ENCODE measurements around the gene CUL1.

Gene CUL1

DNA sequence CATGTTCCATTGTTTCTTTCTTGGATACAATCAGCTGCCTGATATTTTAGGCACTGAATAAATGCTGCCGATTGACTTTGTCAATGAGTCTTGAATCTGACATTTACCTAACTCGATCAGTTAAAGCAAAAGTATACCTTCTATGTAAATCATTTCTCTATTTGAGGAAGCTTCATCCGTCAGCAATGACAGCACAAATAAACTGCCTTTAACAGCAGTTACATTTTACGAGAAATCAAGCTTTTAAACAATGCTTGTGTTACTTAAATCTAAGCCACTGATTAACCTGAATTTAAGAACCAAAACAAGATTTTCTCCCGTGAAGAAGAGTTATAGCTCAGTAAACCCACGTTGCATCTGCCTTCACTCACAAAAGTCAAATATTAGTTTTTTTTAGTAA is 71.3 kb downstream of the CUL1 start:
- no peak for DNase-seq

DNA sequence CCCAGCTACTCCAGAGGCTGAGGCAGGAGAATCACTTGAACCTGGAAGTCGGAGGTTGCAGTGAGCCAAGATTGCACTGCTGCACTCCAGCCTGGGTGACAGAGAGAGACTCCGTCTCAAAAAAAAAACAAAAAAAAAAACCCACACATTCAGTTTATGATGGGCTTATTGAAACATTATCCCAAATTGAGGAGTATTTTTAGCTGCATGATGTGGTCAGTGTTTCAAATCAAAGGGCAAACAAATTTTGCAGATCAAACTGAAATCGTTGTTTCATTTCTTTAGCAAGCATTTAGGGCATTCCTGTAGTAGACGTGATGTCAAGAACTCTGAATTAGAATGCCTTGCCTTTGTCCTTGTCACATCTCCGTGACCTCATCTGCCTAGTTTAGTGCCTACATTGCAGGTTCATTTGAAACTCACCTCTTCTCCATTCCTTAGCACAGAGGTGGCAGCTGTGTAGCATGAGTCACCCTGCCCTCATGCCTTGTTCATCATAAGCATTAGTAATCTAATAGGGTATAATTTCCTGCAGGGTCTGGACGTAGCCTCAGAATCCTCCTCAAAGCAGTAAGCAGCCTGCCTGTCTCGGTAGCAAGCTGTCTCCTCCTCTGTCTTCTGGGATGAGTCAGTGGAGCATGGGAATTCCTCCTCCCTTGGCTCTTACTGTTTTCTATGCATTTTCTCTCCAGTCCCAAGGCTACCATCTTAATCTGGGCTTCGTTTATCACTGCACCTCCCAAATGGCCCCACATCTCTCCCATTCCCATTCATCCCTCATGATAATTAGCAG is 73.8 kb downstream of the CUL1 start:
- DNase-seq = no peak

DNA sequence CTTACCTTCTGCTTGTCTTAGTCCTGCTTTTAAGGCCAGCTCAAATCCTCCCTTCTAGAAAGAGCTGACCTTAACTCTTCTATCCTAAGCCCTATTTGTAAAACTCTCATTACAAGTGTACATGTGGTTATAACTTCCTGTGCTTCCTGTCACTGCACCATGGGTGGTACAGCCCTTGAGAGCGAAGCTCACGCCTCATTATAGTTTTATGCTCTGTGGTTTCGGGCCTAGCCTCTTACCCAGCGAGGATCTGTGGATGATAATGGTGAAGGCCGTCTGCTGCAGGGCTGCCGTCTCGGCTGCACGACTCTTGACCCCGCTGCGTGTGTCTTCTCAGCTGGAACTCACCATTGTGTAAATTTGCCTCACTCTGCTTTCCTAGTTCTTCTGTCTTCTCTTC is 74.6 kb downstream of the CUL1 start:
- peak in 3 of 6 experiments; percentile 12 to 40 (median 31) for DNase-seq

DNA sequence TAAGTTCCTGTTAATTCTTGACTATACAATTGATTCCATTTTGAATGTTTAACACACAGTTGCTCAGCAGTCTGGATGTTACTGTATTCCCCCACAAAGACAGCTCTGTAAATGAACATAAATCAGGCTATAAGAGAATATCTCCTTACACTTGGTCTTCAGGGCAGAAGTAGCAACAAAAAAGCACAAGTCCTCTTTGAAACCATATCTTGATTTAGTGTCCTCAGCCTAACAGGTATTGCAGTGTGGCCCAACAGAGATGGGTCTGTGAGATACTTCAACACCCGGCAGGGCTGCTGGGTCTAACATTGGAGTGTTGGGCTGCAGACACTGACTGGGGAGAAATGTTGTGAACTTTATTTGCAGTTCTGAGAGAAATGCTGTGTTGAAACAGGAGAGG is 75.8 kb downstream of the CUL1 start:
- DNase-seq = no peak

DNA sequence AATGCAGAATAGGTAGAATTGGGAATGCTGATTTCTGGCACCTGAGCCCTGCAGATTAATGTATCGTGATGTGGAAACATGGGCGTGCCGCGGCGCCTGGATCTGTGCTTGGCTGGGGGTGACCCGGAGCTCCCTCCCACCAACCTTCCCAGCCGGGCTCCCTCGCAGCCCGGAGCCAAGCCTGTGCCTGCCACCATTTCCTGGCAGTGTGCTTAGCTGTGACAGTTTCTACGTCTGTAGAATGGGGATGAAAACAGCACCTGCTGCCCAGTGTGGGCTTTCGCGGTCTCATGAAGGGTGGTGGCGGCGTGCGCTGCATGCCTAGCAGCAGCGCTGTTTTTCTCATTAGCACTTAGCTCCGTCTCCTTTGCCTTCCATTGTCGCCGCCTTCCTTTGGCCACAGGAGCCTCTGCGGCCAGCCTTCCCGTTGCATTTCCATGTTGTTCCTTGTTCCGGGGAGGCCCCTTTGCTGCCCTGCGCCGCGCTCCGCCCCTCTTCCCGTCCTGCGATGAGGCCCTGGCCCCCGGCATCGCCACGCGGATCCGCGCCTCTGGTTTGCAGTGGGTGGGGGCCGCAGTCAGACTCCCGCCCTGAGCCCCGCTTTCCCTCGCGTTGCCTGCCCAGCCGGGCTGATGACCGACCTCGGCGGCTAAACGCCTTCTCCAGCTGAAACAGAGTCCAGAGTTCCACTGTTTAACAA is 84.2 kb downstream of the CUL1 start:
- DNase-seq = no peak

DNA sequence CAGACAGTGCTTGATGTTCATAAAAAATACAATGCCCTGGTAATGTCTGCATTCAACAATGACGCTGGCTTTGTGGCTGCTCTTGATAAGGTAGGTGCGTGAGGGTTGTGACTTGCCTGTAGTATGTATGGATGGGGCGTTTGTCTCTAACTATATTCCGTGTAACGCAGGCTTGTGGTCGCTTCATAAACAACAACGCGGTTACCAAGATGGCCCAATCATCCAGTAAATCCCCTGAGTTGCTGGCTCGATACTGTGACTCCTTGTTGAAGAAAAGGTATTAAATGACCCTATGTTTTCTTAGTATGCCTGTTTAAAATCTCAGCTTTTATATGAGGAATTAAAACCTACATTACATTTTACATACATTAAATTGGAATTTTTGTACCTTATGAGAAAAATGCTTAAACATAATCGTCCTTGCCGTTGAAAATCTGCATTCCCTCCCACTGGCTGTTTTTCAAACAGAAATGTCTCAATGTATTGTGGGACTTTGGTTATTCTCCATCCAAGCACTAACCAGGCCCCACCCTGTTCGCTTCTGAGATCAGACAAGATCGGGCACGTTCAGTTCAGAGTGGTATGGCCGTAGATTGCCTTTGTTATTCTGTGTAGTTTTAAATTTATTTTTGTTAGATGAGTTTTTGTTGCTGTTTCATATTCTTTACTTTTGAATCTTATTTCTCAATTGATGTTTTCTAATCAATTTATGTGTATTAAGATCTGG is 85.3 kb downstream of the CUL1 start:
- DNase-seq = no peak

DNA sequence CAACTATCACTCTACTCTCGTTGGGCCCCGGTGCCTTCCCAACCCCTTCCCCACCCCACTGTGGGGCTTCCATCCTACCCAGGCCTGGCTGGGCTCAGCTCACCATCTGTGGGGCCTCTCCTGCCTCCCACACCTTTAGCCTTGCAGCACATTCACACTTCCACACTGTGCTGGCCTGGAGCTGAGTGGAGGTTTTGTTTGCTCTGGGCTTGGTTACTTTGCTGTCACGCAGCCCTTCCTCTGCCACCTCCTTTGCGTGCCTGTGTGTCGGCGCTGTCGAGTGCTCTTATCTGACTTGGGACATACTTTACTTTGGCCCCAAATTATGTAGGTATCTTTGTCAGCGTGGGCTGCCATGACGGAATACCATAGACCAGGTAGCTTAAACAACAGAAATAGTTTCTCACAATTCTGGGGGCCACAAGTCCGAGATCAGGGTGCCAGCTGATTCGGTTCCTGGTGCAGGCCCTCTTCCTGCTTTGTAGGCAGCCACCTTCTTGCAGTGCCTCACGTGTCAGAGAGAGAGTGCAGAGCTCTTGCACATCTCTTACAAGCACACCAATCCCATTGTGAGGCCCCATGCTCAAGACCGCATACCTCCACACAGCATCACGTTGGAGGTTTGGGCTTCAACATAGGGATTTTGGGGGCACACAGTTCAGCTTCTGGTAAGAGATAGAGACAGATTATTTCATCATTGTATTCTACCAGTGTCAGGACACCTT is 89.0 kb downstream of the CUL1 start:
- no peak for DNase-seq

DNA sequence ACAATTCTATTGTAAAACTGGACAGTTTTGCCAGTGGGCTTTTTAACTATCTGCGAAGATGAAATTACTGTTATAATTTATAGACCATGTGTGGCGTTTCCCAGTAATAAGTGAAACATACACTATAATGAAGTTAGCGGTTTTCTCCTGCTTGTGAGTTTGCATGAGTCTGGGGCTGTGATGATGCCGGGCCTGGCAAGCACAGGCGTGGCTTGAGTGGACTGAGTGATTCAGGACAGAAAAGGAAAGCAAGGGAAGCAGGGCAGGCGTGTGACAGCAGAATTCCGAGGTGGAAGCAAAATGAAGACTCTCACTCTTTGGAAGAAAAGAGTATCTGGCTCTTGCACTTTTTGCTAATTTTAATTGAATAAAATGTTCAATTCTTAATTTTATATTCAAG is 90.5 kb downstream of the CUL1 start:
- no peak for DNase-seq

DNA sequence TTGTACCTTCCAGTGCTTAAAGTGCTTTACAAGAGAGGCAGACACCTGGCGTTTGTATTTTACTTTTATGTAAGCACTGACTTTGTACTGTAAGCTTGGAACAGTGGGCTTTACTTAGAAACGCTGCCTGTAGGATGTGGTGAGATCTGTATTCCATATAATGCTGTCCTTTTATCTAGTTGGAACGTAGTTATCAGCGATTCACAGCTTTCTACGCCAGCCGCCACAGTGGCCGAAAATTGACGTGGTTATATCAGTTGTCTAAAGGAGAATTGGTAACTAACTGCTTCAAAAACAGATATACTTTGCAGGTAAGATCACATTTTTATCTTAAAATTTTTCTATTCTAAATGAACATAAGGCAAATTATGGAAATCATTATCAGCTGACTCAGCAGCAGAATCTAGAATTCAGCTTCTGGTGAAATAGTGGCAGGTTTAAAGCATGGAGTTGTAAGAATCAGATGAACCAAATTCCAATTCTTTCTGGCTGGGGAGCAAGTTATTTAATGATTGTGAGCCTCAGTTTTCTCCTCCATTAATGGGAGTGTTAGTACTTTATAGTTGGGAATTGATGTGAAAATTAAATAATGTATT is 91.5 kb downstream of the CUL1 start:
- no peak for DNase-seq

DNA sequence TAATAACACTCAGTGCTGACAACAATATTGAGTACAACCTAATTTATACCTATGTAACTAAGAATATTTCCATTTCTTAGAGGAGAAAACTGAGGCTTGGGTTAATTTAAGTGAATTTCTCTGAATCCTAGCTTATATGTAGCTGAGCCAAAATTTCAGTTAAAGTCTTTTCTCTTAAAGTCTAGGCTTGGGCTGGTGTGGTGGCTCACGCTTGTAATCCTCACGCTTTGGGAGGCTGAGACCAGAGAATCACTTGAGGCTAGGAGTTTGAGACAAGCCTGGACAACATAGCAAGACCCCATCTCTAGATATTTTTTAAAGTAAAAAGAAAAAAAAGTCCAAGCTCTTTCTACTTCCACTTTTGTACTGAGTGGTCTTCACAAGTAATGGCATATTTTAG is 92.1 kb downstream of the CUL1 start:
- DNase-seq = no peak

DNA sequence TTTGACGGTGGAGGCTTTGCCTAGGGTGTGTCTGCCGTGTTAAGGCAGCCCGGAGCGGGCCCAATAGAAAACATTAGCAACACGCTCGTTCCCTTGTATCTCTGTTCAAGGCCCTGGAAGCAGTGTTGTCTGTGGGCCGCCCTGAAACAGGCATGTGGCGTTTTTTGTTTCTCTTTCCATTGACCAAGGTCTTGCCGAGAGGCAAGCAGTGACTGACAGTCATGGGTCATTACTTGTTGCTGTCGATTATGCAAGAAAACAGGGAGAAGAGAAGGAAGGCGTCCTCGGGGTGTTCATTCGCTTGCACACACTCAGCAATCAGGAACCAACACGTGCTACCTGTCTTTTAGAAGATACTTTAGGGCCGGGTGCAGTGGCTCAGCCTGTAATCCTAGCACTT is 92.8 kb downstream of the CUL1 start:
- no peak for DNase-seq

DNA sequence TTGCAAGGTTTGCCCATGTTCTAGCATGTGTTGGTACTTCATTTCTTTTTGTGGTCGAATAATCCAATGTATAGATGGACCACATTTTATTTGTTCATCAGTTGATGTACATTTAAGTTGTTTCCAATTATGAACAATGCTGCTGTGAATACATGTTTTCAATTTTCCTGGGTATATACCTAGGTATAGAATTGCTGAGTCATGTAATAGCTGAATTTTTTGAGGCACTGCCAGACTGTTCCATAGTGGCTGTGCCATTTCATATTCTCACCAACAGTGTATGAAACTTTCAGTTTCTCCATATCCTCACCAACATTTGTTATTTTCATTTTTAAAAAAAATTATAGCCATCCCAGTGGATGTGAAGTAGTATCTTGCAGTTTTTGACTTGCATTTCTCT is 94.9 kb downstream of the CUL1 start:
- DNase-seq = no peak

DNA sequence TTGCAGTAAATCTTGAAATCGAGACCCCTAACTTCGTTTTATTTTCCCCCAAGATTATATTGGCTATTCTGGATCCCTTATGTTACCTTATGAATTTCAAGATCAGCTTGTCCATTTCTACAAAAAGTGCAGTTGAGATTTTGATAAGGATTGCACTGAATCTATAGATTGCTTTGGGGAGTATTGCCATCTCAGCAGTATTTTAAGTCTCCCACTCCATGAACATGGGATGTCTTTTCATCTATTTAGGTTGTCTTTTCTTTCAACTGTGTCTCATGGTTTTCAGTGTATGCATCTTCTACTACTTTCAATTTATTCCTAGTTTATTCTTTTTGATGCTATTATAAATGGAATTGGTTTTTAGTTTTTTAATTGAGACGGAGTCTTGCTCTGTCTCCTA is 95.8 kb downstream of the CUL1 start:
- no peak for DNase-seq

DNA sequence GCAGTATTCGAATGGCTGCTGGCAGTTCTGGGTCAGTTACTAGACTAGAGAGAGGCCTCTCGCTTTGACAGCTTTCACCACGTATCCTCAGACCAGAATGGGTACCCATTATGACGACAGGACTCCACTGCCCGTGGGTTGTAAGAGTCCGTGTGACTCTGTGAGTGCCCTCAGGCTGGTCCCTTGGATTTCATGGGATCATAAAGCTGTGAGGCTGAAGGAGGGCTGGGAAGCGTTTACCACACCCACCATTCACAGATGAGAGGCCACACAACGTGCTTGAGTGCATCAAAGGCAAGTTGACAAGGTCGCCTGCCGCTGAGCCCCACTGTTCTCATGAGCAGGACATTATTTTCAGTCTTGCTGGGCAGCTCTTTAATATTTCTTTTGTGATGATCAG is 98.1 kb downstream of the CUL1 start:
- no peak for DNase-seq

DNA sequence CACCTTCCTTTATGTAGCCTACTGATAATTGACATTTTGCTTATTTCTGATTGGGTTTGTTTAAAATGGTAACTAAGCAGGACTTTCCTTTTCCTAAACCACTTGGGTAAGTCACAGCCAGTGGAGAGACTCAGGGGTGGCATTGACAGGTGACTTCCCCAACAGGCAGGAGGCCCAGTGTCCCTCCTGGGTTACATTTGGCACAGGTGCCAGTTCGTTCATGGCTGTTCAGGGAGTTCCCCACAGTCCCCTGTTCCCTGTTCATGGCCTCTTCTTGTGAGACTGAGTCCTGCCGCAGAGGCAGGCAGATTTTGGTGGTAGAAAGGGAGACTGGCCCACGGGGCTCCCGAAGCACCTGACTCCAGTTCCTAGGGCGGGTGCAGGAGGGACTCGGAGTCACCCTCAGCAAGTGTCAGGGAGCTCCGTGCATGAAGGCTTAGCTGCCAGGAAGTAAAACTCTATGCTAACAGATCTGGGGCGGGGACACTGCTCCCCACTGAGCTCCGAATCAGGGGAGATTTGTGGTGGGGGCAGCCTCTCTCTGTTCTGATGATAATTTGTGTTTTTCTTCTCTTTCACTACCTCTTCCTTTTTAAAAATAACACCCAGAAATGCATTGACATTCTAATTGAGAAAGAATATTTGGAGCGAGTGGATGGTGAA is 101.3 kb downstream of the CUL1 start:
- DNase-seq = no peak

DNA sequence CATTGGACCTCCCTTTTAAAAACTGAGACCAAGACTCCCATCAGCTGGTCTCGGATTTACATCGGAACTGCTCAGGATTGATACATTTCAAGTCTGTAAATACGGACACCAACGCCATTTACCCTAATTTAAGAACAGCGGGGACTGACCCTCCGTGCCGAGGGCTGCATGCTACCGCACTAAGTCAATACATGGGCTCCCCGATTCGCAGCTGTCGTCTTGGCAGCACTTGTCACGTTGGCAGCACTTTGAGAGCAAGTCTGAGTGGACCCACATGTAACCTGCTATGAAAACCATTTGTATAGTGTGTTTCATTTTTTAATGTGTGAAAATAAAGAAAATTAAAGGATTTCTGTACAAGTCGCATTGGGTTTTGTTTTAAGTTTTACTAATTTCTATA is 102.0 kb downstream of the CUL1 start:
- DNase-seq = no peak

DNA sequence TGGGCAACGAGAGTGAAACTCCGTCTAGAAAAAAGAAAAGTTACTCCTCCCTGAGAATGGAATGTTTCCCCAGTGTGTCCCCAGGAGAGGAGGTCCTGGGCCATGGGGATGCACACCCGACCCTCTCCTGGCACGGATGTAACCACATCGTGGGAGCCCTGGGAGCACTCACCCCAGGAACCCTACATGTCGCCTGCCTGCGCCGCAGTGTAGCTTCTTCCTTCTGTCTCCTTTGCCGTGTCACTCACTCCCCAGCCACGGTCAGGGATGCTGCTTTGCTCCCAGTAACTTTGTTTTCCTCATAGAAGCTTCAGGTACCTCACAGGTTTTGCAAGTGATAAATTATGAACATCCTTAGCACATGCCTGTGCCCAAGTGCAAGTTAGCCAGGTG is 103.4 kb downstream of the CUL1 start:
- no peak for DNase-seq

DNA sequence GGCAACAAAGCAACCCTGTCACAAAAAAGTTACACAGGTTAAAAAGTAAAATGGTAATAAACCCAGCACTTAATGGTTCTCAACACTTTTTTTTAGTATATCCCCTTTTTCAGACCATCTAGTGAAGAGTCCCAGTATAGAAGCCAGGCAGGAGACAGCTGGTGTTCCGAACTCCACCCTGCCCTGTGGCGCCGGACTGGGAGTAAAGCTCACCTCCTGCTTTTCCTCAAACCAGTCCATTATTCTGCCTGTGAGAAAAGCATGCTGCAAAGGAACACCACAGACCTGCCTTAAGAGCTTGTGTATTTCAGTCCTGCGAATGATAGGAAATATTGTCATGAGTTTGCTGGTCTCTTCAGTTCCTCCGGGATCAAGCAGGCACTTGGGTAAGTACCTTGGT is 104.4 kb downstream of the CUL1 start:
- no peak for DNase-seq

DNA sequence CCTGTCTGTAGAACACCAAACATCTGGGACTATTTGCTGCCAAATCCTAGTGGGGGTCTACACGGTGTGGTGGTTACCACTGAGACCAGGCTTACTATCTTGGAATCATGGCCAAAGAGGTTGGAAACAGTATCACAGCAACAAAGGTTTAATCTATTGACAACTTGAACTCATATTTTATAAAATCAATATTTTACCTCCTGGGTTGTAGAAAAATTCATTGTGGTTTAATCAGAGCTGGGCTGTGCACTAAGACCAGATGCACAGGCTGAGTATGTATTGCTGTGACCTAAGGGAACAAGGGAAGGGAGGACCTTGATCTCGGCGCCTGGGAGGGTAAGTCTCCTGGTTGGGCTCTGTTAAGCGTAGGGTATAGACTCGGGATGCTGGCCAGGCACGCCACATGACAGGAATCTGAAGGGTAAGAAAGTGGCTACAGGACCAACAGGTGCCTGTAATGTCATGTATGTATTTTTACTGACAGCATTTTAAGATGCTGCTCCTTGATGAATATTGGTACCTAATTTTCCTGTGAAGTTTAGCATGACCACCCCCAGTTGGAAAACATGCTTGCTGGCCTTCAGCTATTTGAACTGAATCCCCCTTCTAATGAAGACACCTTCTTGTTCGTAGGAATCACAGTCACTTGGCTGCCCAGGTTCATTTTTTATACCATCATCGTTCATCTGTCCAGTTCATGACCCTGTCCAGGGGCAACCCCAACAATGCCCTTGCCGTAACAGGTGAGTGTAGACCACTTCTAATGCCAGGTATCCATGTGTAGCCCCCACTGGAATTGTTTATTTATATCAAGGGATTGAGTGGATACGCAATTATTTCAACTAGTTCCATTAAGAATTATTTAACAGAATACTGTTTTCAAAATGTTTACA is 105.9 kb downstream of the CUL1 start:
- no peak for DNase-seq

DNA sequence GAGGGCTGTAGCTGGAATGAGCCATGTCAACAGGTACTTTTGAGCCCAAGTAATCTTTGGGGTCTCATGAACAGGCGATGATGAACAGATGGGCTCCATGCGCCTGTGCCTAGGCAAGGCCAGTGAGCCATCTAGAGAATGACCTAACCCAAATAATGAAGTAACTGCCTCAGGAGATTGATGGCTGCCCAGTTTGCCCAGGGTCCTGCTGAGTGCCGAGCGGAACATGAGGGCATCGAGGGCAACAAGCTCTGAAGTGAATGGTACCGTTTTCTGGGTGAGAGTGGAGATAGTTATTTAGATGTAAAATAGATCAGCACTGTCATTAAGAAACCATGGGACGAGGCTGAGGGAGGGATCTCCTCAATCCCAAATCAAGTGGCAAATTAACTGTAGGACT is 107.5 kb downstream of the CUL1 start:
- DNase-seq = no peak

DNA sequence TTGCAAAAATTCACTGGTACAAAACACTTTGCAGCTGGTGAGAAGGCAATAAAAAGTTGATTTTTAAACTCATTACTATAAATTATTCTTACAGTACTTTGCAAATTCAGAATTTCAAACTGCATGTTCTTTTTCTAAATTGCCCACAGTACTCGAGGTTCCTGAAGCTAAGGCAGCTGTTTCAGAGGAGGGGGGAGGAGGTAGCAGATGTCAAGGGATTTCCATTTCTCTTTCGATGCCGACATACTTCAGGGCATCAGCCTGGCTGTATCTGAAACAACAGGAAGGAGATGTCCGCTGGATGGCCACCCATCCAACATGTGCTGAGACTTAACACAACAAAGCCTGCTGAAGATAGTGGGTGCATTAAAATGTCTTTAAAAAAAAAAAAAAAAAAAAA is 108.7 kb downstream of the CUL1 start:
- no peak for DNase-seq

All from stimulated activated naive CD4-positive, alpha-beta T cell (primary cell).